Right ventricle myocardium inferior (tissue), 1 donor: ENCODE results near the gene HADHA. TPM values are rescaled to one million over a fixed set of nuclear protein-coding genes. Genes with fewer than 3 reads are reported as not detected.

ENCODE experiments used
- ATAC-seq: fragments of 200-7000 bp; cut with Tn5 transposase; one replicate; pipeline ENCODE4 v1.9.1; 2020; ENCODE audit warnings: mild to moderate bottlenecking, moderate library complexity
- DNase-seq: peaks from one replicate; pipeline ENCODE4 v3.0.0; 2021; ENCODE audit errors: missing footprints
- intact Hi-C: fragments of 100-400 bp; cut with DNase I; formaldehyde crosslinking; loops from one replicate; pipeline ENCODE4 v1.11.0; 2022
- total RNA-seq: library from RNA; stranded (reverse); fragmentation: NEBNext Ultra II Directional; extraction: Animal tissue kit (Norgen Biotek cat#: 25700); gene quantifications from one replicate; pipeline ENCODE4 v1.2.1, GENCODE V29; 2021
- donor health status: DM: no; HTN: yes; CAD: no; lungs with severe emphysema.

The HADHA gene
- total RNA-seq, 1 donor from 2014 or later: 764 TPM

- intact Hi-C loops: no loop called here
- ATAC-seq (no peak), DNase-seq (no peak)
These were observed 79.7 kb downstream of the HADHA start for GRCh38 chr2:26164641-26165211.

- ATAC-seq (peak; percentile 87), DNase-seq (no peak)
- intact Hi-C loops: no loop called here
These were observed 80.2 kb downstream of the HADHA start for GRCh38 chr2:26164231-26164630.

- intact Hi-C loops: no loop called here
- ATAC-seq (no peak), DNase-seq (no peak)
These were observed 81.5 kb downstream of the HADHA start for GRCh38 chr2:26162963-26163362.

GRCh38 chr2:26161926-26162325 lies 82.5 kb downstream of the HADHA start:
- ATAC-seq: no peak
- intact Hi-C loops: no loop called here
- no peak for DNase-seq

GRCh38 chr2:26157580-26157979 lies 86.9 kb downstream of the HADHA start:
- ATAC-seq (no peak), DNase-seq (no peak)
- intact Hi-C loops: no loop called here

- ATAC-seq: no peak
- intact Hi-C loops: no loop called here
- no peak for DNase-seq
These were observed 94.2 kb downstream of the HADHA start for GRCh38 chr2:26150243-26150642.

GRCh38 chr2:26148501-26148900 lies 95.9 kb downstream of the HADHA start:
- ATAC-seq: no peak
- intact Hi-C loops: no loop called here

GRCh38 chr2:26144953-26145680 lies 99.3 kb downstream of the HADHA start:
- DNase-seq: peak; percentile 71
- ATAC-seq: no peak
- intact Hi-C loops: loop anchor here (2.0 kb wide), 3 partner anchors 56 to 194 kb away; no protein-coding TSS in a partner anchor

More at GRCh38 chr2:26148501-26148900, 95.9 kb downstream of the HADHA start:
- no peak for DNase-seq

GRCh38 chr2:26144031-26144430 lies 100.4 kb downstream of the HADHA start:
- intact Hi-C loops: loop anchor here (2.0 kb wide), 3 partner anchors 55 to 193 kb away; no protein-coding TSS in a partner anchor
- ATAC-seq: no peak
- no peak for DNase-seq

- intact Hi-C loops: no loop called here
- no peak for DNase-seq
- no peak for ATAC-seq
These were observed 103.2 kb downstream of the HADHA start for GRCh38 chr2:26141145-26141769.

Other genes starting within 250 kb of the HADHA start
- gene RAB10, start 210.5 kb downstream of the HADHA start, total RNA-seq: 96.7 TPM
- gene GAREM2, start 71.5 kb downstream of the HADHA start, total RNA-seq: 1.4 TPM
- gene HADHB, start 307 bp upstream of the HADHA start, total RNA-seq: 1,782 TPM
- gene SELENOI, start 101.5 kb upstream of the HADHA start, total RNA-seq: 14.3 TPM
- gene ADGRF3, start 102.2 kb upstream of the HADHA start, total RNA-seq: 0.16 TPM
- gene DRC1, start 157.3 kb upstream of the HADHA start, total RNA-seq: 0.30 TPM
- 0.08 TPM for gene OTOF, start 233.5 kb upstream of the HADHA start, total RNA-seq